Right renal cortex interstitium (tissue), 3 donors: ENCODE measurements around the gene OR1J4. TPM values are rescaled to one million over a fixed set of nuclear protein-coding genes. Genes with fewer than 3 reads are reported as not detected.
"Not testable (repeated sequence)": the region's sequence is repeated elsewhere in the genome, so short reads cannot be mapped to it uniquely, and the experiment has no call there.

Experiments
- DNase-seq, 3 donors: peaks; one replicate each; pipeline ENCODE4 v3.0.0-alpha.2; 2013; ENCODE audit warnings: low read depth in 3 of 3, low spot score in 2 of 3
- polyA plus RNA-seq, 3 donors: library from polyadenylated mRNA; unstranded; fragments of 120-200 nt; gene quantifications; one replicate each; pipeline ENCODE4 v1.2.1, GENCODE V29; 2013; ENCODE audit not compliant: insufficient read length in 3 of 3

OR1J4 gene, protein sequence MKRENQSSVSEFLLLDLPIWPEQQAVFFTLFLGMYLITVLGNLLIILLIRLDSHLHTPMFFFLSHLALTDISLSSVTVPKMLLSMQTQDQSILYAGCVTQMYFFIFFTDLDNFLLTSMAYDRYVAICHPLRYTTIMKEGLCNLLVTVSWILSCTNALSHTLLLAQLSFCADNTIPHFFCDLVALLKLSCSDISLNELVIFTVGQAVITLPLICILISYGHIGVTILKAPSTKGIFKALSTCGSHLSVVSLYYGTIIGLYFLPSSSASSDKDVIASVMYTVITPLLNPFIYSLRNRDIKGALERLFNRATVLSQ
- polyA plus RNA-seq: not detected

DNA sequence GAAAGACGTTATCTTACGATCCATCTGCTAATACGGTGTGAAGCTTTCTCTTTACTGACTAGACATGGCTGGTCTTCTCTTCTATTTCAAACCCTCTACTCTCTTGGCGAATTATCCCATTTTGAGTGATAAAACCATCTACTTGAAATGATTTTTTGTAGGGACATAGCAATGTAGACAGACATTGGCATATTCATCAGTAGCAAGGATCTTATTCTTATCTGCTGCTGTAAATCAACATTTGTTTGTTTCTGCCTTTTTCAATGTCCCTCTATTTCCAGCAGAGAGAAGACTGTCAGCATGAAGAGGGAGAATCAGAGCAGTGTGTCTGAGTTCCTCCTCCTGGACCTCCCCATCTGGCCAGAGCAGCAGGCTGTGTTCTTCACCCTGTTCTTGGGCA, at the start of gene OR1J4:
Gene OR1J4 (plus strand): TSS at position 301 of the 400 bp plus-strand sequence. CDS start 0 bp downstream, at position 301.
- DNase-seq: no peak

DNA sequence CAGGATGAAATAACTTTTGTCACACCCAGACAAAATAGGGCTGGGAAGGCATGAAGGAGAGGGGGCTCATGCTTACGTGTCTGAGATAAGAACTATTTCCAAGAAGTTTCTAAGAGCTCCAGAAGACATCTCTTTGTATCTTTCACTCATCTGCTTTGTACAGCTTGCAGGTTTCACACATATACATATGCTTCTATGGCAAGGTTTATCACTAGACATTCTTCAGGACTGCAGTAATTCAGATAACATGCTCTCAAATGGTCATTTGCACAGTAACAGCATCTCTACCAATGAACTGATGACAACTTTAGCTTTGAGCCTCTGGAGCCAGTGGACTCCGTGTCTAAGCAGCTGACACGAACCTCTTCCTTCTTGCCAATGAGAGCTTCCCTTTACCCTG, 44.4 kb upstream of the OR1J4 start:
- DNase-seq: no peak

DNA sequence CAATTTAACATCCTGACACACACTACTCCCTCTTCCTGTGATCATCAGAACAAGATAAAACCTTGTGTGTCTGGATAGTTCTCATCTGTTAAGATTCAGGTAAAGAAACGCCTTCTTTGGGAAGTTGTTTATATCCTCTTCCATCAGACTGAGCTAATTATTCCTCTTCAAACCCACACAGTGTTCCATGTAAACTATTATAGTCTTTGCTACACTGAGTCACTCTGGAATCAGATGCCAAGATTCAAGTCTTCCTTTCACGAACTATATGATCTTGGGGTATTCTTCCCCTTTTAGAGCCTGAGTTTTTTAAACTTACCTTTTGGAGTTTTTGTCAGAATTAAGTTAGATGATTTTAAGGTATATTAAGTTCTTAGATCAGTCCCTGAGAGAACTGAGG, 43.2 kb upstream of the OR1J4 start:
- DNase-seq: no peak

DNA sequence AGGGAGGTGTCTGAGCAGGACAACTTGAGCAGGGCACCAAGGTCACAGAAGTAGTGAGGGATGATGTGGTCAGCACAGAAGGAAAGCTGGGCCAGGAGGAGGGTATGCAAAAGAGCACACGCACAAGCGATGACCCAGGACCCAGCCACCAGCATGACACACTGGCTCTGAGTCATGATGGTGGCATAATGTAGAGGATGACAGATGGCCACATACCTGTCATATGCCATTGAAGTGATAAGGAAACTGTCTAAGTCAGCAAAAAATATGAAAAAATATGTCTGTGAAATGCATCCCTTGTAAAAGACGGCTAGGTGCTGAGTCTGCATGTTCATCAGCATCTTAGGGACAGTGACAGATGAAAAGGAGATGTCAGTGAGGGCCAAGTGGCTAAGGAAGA, 41.6 kb upstream of the OR1J4 start:
- no peak for DNase-seq

DNA sequence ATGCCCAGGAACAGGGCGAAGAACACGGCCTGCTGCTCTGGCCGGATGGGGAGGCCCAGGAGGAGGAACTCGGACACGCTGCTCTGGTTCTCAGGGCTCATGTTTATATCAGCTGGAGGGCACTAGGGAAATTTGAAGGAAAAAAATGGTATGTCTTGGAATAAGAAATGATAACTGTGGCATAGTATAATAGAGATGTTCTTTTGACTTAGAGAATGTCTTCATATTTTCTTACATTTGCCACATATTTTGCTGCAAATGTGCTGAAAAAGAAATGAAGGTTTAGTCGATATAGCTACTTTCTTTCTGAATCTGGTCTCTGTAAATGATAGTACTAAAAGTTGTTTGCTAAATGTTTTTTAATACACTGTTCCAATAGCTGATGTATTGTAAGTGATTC, 41.1 kb upstream of the OR1J4 start, which contains the start of gene OR1J1:
Gene OR1J1 (minus strand): TSS at position 101 of the 400 bp plus-strand sequence. CDS start 0 bp downstream, at position 101.
- DNase-seq: no peak

DNA sequence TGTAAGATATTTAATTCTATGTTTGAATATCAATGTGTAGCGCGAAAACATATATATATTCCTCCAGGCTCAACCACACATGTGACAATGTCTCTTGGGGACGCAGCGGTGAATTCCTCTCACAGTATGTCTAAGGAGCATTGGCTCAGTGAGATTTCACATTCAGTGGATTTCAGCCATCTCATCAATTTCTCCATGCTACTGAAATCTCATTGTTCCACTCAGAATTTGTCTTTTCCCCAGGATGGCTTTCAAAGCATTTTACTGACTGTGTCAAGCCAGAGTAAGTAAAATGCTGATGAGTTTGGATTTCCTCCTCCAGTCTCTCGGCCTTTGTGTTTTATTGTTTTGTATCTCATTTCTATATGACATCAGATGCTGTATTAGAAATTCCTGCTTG, 39.9 kb upstream of the OR1J4 start:
- DNase-seq: no peak

DNA sequence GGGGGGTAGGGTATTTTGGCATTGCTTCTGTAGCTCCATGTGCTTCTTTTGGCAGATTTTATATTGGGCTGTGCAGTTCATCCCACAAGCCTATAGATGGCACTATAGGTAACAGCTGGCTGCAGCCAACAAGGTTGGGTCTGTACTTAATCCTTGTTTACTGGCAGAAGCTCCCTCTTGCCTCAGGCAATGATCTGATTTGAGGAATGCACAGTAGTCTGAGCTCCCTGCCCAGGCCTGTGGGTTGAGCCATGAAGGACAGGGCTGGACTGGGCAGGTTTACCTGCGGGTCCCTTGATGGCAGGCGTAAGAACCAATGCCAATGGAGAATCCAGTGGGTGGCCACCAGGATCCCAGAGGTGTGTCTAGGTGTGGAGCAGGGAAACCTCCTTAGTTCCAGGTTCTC, 20.1 kb upstream of the OR1J4 start:
- DNase-seq: peak in 1 of 3 donors; percentile 2

DNA sequence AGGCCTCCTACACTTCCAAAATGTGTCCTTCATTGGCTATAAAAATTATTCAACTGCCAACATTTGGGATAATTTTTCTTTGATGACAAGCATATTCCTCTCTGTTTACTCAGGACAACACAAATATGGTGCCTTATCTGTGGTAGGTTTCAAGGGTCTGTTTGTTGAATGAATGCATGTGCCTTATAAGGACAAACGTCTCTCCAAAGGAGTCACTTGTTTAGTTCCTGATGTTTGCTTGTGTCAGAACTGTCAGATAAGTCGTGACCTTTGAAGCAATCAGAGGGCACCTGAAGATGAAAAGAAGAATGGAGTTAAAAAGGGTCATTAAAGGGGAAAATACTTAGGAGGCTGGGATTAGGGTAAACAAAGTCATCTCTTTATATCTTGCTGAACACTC, 12.0 kb upstream of the OR1J4 start:
- DNase-seq: no peak

DNA sequence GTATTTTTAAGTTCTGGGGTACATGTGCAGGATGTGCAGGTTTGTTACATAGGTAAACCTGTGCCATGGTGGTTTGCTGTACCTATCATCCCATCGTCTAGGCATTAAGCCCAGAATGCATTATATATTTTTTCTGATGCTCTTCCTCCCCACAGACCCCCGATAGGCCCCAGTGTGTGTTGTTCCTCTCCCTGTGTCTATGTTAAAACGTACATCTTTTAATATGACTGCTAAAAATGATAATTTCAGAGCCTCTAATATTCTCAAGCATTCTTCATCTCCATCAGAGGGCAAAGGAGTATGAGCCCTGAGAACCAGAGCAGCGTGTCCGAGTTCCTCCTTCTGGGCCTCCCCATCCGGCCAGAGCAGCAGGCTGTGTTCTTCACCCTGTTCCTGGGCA, 8.4 kb upstream of the OR1J4 start, which contains the start of gene OR1J2:
Gene OR1J2 (plus strand): TSS at position 301 of the 400 bp plus-strand sequence. CDS start 0 bp downstream, at position 301.
- no peak for DNase-seq

DNA sequence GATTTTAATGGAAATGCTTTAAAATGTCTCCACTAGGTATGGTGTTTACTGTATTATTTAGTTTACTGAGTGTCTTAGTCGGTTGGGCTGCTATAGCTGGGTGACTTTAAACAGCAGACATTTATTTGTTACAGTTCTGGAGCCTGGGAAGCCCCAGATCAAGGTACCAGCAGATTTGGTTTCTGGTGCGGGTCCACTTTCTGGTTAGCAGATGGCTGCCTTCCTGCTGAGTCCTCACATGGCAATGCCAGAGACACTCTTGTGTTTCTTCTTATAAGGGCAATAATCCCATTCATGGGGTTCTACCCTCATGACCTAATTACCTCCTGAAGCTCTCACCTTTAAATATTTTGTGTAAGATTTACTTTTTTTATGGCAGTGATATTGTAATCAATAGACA, 715 bp upstream of the OR1J4 start:
- DNase-seq: no peak

DNA sequence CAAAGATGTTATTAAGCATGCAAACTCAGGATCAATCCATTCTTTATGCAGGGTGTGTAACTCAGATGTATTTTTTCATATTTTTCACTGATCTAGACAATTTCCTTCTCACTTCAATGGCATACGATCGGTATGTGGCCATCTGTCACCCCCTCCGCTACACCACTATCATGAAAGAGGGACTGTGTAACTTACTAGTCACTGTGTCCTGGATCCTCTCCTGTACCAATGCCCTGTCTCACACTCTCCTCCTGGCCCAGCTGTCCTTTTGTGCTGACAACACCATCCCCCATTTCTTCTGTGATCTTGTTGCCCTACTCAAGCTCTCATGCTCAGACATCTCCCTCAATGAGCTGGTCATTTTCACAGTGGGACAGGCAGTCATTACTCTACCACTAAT, 435 bp downstream of the OR1J4 start:
- no peak for DNase-seq

DNA sequence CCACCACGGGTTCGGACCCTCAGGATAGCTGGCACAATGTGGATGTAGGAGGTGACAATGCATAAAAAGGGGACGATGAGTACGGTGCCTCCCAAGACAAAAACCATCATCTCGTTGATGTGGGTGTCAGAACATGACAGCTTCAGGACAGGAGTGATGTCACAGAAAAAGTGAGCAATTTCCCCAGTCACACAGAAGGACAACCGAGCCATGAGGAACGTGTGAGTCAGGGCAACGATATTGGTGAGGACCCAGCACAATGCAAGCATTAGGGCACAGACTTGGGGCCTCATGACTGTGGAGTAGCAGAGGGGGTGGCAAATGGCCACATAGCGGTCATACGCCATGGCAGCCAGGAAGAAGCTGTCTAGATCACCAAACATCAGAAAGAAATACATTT, 7.7 kb downstream of the OR1J4 start:
- no peak for DNase-seq

DNA sequence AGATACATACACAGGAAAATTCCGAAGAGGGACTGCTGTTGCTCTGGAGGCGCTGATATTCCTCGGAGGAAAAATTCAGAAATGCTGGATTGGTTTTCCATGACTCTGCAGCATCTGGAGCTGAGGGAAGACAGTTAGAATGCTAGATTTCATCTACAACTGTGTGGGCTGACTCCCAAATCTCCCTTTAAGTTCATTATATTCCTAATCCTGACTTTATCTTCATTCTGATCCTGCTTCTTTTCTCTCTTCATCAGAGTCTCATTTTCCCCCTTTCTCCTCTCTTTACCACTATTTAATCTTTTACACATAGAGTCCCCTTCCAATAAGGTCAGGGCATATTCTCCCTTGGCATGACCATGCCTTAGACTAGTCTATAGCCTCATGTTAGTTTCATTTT, 8.3 kb downstream of the OR1J4 start, which contains the start of gene OR1N1:
Gene OR1N1 (minus strand): TSS at position 101 of the 400 bp plus-strand sequence. CDS start 0 bp downstream, at position 101.
- DNase-seq: no peak

DNA sequence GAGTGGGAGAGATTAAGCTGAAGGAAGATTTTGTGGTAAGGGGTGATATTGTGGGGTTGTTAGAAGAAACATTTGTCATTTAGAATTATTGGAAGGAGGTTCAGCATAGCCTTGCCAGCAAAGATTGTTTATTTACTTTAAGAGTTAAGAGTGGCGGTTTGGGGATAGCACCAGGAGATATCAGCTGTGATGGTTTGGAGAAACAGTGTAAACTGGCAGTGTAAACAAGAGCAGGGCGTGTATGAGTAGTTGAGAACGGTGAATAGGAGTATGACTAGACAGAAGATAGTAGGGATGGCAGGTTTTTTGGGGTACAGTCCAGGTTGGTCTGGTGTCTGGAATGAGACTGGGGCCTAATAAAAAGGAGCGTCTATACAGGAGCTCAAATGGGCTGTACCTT, 12.2 kb downstream of the OR1J4 start:
- not testable (repeated sequence) for DNase-seq

DNA sequence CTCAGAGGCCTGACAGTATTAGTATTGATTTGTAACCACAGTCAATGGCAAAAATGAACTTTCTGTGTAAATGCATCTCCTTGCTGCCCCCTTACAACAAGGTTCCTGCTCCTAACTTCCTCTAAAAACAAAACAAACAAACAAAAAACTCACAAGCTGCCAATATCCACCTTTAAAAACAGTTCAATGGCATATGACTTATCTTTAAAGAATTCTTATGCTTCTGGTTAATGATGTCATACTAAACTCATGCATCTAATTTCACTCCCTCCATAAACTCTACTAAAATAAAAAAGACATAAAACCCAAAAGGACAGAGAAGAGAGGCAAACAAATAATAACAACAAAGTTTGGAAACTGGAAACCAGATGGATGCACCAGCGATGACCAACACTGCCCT, 17.2 kb downstream of the OR1J4 start:
- DNase-seq: no peak

DNA sequence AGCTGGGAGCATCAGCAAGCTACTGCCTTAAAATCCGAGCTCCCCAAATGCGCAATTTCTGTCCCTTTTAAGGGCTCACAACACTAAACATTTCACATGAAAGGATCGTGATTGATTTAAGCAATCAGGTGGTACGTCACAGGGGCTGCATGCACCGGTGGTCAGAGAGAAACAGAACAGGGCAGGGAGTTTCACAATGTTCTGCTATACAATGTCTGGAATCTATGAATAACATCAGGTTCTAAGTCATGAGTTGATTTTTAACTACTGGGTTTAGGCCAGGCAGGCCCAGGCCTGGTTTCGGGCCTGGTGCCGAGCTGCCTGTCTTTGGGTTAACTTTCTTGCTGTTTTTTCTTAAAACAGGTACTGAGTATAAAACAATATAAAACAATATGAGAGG, 18.1 kb downstream of the OR1J4 start:
- DNase-seq: not testable (repeated sequence)

DNA sequence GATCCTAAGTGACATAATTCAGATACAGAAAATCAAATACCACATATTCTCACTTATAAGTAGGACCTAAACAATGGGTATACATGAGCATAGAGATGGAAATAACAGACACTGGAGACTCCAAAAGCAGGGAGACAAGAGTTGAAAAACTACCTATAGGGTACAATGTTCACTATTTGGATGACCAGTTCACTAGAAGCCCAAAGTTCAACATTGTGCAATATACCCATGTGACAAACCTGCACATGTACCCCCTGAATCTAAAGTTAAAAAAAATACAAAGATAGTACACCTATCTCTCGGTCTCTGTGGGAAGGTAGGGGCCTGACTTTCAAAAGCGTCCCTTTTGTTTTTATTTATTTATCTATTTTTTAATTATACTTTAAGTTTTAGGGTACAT, 19.8 kb downstream of the OR1J4 start:
- no peak for DNase-seq

DNA sequence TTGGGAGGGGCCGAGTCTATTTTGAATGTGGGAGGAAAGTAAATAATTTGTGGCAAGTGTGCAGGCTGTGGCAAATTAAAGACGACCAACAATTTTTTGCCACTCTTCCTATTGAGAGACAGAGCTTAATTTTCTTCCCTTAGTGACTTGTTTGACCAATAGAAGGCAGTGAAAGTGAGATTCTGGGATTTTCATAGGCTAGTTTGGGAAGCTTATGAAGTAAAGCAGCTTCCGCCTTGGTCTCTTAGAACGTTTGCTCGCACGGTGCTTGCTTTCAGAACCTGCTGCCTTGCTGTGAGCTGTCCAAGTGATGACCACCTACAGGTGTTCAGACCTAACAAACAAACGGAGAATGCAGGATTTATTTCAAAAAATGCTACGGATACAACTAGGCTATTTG, 27.3 kb downstream of the OR1J4 start:
- DNase-seq: no peak

DNA sequence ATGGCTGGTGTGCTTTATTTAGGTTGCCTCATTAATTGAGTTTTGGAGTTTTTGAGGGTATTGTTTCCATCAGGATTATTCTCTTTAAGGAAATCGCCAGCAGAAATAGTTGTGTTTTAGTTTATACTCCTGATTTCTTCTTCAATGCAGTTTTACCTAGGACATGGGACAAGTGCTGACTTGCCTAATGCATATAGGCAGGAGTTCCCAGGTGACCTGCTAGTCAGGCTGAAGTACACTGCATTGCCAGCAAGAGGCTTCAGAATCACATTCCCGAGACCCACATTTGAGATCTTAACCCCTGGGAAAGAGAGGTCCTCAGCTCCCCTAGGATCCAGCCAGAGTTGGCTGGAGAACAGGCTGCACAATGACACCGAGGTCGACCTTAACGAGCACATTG, 32.4 kb downstream of the OR1J4 start:
- no peak for DNase-seq

DNA sequence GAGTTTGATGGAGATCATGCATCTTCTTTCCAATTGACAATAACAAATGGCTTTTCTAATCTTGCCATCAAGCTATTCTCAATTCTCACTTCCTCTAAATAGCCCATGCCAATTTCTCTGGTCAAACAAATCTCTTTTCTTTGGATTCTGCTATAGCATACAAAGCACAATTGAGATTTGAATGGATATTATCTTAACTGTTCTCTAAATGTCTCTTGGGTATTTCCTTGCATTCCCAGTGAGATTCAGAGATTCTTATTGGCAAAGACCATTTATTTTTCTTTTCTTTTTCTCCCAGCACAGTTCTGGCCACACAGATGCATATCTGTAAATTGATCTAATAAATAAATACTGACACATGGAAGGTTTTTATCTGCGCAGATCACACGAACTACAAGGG, 33.9 kb downstream of the OR1J4 start, which contains the start of gene OR1N2:
Gene OR1N2 (plus strand): TSS at position 301 of the 400 bp plus-strand sequence. CDS start 100 bp downstream, outside the sequence.
- no peak for DNase-seq

DNA sequence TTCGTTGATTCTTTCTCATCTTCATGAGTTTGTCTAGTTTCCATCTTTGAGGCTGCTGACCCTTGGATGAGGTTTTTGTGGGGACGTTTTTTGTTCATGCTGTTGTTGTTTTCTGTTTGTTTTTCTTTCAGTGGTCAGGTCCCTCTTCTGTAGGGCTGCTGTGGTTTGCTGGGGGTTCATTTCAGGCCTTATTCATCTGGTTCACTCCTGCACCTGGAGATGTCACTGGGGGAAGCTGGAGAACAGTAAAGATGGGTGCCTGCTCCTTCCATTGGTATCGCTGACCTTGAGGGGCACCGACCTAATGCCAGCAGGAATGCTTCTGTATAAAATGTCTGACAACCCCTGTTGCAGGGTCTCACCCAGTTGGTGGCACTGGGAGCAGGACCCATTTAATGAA, 42.5 kb downstream of the OR1J4 start:
- DNase-seq: no peak

DNA sequence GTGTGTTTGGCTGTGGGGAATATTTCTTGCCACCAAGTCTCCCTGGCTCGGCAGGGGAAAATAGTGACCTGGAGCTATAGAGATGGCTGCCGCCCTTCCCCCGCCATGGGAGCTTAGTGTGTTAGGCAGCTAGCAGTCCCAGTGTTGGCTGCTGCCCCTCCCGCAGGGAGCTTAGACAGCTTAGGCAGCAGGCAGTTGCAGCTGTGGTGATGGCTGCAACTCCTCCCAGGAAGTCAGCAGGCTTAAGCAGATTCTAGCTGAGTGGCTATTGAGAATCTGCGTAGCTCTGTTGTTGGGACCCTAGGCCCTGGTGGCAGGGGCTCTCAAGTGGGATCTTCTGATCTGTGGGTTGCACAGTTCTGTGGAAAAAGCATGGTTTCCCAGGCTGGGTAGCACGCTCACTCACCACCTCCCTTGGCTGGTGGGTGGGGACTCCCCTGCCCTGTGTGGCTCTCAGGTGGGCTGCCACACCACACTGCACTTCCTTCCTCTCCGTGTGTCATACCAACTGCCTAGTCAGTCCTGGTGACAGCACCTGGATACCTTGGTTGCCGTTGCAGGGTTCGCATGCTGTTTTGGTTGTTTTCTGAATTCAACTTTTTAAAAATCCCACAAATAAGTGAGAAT, 43.3 kb downstream of the OR1J4 start:
- no peak for DNase-seq
